Neutrophil (primary cell): ENCODE data around the gene SLC16A13.

Source experiments
- H3K27ac ChIP-seq: fragments of 200-600 bp; sonication (generic); 2 replicates; pipeline ENCODE4 v1.5.1; 2016; ENCODE audit warnings: mild to moderate bottlenecking, moderate library complexity
- H3K27me3 ChIP-seq: fragments of 200-600 bp; sonication (generic); 2 replicates; pipeline ENCODE4 v1.6.0; 2016; ENCODE audit warnings: mild to moderate bottlenecking
- H3K36me3 ChIP-seq: fragments of 200-600 bp; sonication (generic); 2 replicates; pipeline ENCODE4 v1.5.1; 2017
- H3K4me1 ChIP-seq, 2 experiments: fragments of 200-600 bp in 1 of 2; sonication (generic) in 1 of 2; 1 replicate in 1 of 2; 2 replicates in 1 of 2; pipeline versions ENCODE4 v1.5.1 to v1.6.1; 2013 to 2016; ENCODE audit warnings: low read depth in 1 of 2, low read length in 1 of 2, mild to moderate bottlenecking in 1 of 2, moderate library complexity in 1 of 2; ENCODE audit not compliant: control insufficient read depth in 1 of 2, insufficient read depth in 1 of 2
- H3K4me3 ChIP-seq, 2 experiments: fragments of 200-600 bp in 1 of 2; sonication (generic) in 1 of 2; 1 replicate in 1 of 2; 2 replicates in 1 of 2; pipeline ENCODE4 v1.5.1; 2013 to 2016; ENCODE audit warnings: low read depth in 1 of 2, low read length in 1 of 2, mild to moderate bottlenecking in 1 of 2, moderate library complexity in 1 of 2
- H3K9me3 ChIP-seq: fragments of 200-600 bp; sonication (generic); 2 replicates; pipeline ENCODE4 v1.5.1; 2016
- CTCF ChIP-seq: fragments of 200-600 bp; sonication (generic); IDR thresholded peaks from 2 replicates; pipeline ENCODE4 v1.5.1; 2016; ENCODE audit warnings: antibody characterized with exemption

The SLC16A13 gene

DNA sequence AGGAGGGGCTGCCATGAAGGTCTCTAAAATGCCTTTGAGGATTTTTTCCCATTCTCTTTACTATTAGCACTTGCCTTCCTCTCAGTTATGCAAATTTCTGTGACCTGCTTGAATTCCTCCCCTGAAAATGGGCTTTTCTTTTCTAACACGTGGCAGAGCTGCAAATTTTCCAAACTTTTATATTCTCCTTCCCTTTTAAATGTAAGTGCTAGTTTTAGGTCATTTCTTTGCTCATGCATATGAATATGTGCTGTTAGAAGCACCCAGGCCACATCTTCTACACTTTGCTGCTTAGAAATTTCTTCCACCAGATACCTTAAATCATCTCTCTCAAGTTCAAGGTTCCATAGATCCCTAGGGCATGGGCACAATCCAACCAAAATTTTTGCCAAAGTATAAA is 32.5 kb downstream of the SLC16A13 start:
- H3K27me3 ChIP-seq, result peaks cover 14% of the 10 kb centered on the region
- no peak overlapping the region for H3K4me3 ChIP-seq
- no peak overlapping the region for H3K27ac ChIP-seq
- H3K9me3 ChIP-seq, result no peaks in the 10 kb centered on the region
- no peaks in the 10 kb centered on the region for H3K36me3 ChIP-seq
- H3K4me1 ChIP-seq, result no peaks in the 10 kb centered on the region
- TF ChIP-seq CTCF, result no peak

DNA sequence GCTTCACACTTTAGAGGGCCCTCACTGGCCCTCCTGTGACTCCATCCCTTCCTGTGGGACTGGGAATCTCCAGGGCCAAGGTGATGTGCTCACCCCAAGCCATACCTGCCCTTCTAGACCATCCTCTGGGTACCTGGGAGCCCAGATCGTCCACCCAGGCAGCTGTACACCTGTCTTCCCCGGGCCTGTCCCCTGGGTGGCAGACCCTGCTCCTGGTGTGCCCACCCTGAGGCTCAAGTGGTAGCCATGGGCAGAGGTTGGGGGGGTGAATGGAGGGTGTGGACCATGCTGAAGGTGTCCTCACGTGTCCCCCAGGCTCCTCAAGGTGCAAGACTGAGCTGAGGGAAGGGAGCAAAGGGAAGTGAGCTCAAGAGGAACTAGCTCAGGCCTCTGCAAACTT is 34.9 kb downstream of the SLC16A13 start:
- Histone ChIP-seq H3K4me3 (no peak overlapping the region), H3K27me3 (peaks cover 10% of the 10 kb centered on the region), H3K9me3 (no peaks in the 10 kb centered on the region), H3K27ac (no peak overlapping the region), H3K4me1 (no peaks in the 10 kb centered on the region), H3K36me3 (no peaks in the 10 kb centered on the region)
- no peak for TF ChIP-seq CTCF

GRCh38 chr17:7072406-7072805 is 36.6 kb downstream of the SLC16A13 start:
- no peaks in the 10 kb centered on the region for H3K36me3 ChIP-seq
- H3K9me3 ChIP-seq, result no peaks in the 10 kb centered on the region
- no peak overlapping the region for H3K4me3 ChIP-seq
- no peak for TF ChIP-seq CTCF
- H3K4me1 ChIP-seq, result no peaks in the 10 kb centered on the region
- H3K27ac ChIP-seq, result no peak overlapping the region
- H3K27me3 ChIP-seq, result peaks cover 8% of the 10 kb centered on the region

- no peak overlapping the region for H3K27ac ChIP-seq
- no peaks in the 10 kb centered on the region for H3K36me3 ChIP-seq
- H3K4me1 ChIP-seq, result no peaks in the 10 kb centered on the region
- H3K4me3 ChIP-seq, result no peak overlapping the region
- no peak for TF ChIP-seq CTCF
- no peaks in the 10 kb centered on the region for H3K9me3 ChIP-seq
- peaks cover 8% of the 10 kb centered on the region for H3K27me3 ChIP-seq
Observed at GRCh38 chr17:7074931-7075330, 39.1 kb downstream of the SLC16A13 start.

GRCh38 chr17:7077911-7078546 is 42.2 kb downstream of the SLC16A13 start:
- Histone ChIP-seq H3K27ac (no peak overlapping the region), H3K36me3 (no peaks in the 10 kb centered on the region), H3K4me3 (no peak overlapping the region), H3K4me1 (no peaks in the 10 kb centered on the region), H3K27me3 (peaks cover 24% of the 10 kb centered on the region), H3K9me3 (no peaks in the 10 kb centered on the region)
- no peak for TF ChIP-seq CTCF
